LoVo (cell line): Measurements from ENCODE around the gene CFAP161.
"Not testable (repeated sequence)": the region's sequence is repeated elsewhere in the genome, so short reads cannot be mapped to it uniquely, and the experiment has no call there.

Experiments
- DNase-seq: peaks from one replicate; pipeline ENCODE4 v3.0.0-alpha.2; 2016; ENCODE audit warnings: low spot score

Gene CFAP161

GRCh38 chr15:81157939-81158223 lies 23.8 kb downstream of the CFAP161 start:
- no peak for DNase-seq

- not testable (repeated sequence) for DNase-seq
These were observed 24.5 kb downstream of the CFAP161 start for GRCh38 chr15:81158561-81158960.

- no peak for DNase-seq
These were observed 26.5 kb downstream of the CFAP161 start for GRCh38 chr15:81160312-81161159.

GRCh38 chr15:81161160-81161673 lies 27.1 kb downstream of the CFAP161 start:
- DNase-seq: no peak

GRCh38 chr15:81161851-81162250 lies 27.8 kb downstream of the CFAP161 start:
- no peak for DNase-seq

- DNase-seq: no peak
These were observed 30.1 kb downstream of the CFAP161 start for GRCh38 chr15:81163961-81164800.

- no peak for DNase-seq
These were observed 31.5 kb downstream of the CFAP161 start for GRCh38 chr15:81165535-81165934.

- no peak for DNase-seq
These were observed 32.7 kb downstream of the CFAP161 start for GRCh38 chr15:81166636-81167305.

- DNase-seq: no peak
These were observed 34.1 kb downstream of the CFAP161 start for GRCh38 chr15:81168131-81168526.

GRCh38 chr15:81168644-81169043 lies 34.6 kb downstream of the CFAP161 start:
- DNase-seq: no peak

GRCh38 chr15:81170511-81170910 lies 36.4 kb downstream of the CFAP161 start:
- no peak for DNase-seq

- no peak for DNase-seq
These were observed 37.2 kb downstream of the CFAP161 start for GRCh38 chr15:81171286-81171685.

GRCh38 chr15:81174125-81174791 lies 40.2 kb downstream of the CFAP161 start:
- no peak for DNase-seq

GRCh38 chr15:81174792-81175327 lies 40.8 kb downstream of the CFAP161 start:
- no peak for DNase-seq

- DNase-seq: no peak
These were observed 41.4 kb downstream of the CFAP161 start for GRCh38 chr15:81175496-81175895.

- DNase-seq: no peak
These were observed 42.3 kb downstream of the CFAP161 start for GRCh38 chr15:81176291-81176893.

- DNase-seq: no peak
These were observed 44.3 kb downstream of the CFAP161 start for GRCh38 chr15:81178365-81178764.

GRCh38 chr15:81181220-81181619 lies 47.1 kb downstream of the CFAP161 start:
- no peak for DNase-seq

GRCh38 chr15:81182031-81182755 lies 48.1 kb downstream of the CFAP161 start:
- DNase-seq: no peak

- no peak for DNase-seq
These were observed 48.8 kb downstream of the CFAP161 start for GRCh38 chr15:81182756-81183438.
